Spinal cord (tissue), 10 donors: ENCODE measurements around the gene CREB5. TPM values are rescaled to one million over a fixed set of nuclear protein-coding genes. Genes with fewer than 3 reads are reported as not detected.

Experiments used
- DNase-seq, 6 donors: peaks; one replicate each; pipeline versions ENCODE4 v3.0.0 to v3.0.0-alpha.2; 2013 to 2015; ENCODE audit warnings: low spot score in 6 of 6, low read depth in 4 of 6
- H3K27ac ChIP-seq: one replicate; pipeline ENCODE4 v1.5.1; 2013; ENCODE audit warnings: low read depth, low read length, control low read depth
- H3K27me3 ChIP-seq: one replicate; pipeline ENCODE4 v1.6.1; 2013; ENCODE audit warnings: low read length; ENCODE audit not compliant: control insufficient read depth, insufficient read depth
- H3K36me3 ChIP-seq: one replicate; pipeline ENCODE4 v1.6.1; 2013; ENCODE audit warnings: low read length; ENCODE audit not compliant: control insufficient read depth, insufficient read depth
- H3K4me1 ChIP-seq: one replicate; pipeline ENCODE4 v1.6.1; 2013; ENCODE audit warnings: low read length; ENCODE audit not compliant: control insufficient read depth, insufficient read depth
- H3K4me3 ChIP-seq: one replicate; pipeline ENCODE4 v1.5.1; 2013; ENCODE audit warnings: low read depth, low read length, control low read depth
- H3K9me3 ChIP-seq: one replicate; pipeline ENCODE4 v1.6.1; 2013; ENCODE audit warnings: low read length; ENCODE audit not compliant: control insufficient read depth, insufficient read depth
- WGBS: methylation state at CpG from one replicate; pipeline ENCODE4 v1.1.5; 2013; ENCODE audit warnings: missing lambda C conversion rate; ENCODE audit not compliant: insufficient coverage; 5-methylcytosine and 5-hydroxymethylcytosine counted together
- polyA plus RNA-seq, 2 donors: library from polyadenylated mRNA; unstranded; fragments of 120-200 nt; gene quantifications; one replicate each; pipeline ENCODE4 v1.2.1, GENCODE V29; 2013; ENCODE audit not compliant: insufficient read length in 2 of 2
- total RNA-seq, 2 donors: library from RNA; depleted of rRNA in 1 of 2; stranded (reverse); fragments of 120-200 nt in 1 of 2; fragments of >200 nt in 1 of 2; gene quantifications; one replicate each; pipeline versions ENCODE4 v1.2.3 to v1.2.4, GENCODE V29; 2013 to 2014
- donor health status: healthy.

Gene CREB5
- total and polyA plus RNA-seq, 4 donors, result 15.3 to 34.3 (median 17.0) TPM

GRCh38 chr7:28793381-28794085 is 381.2 kb downstream of the CREB5 start:
- H3K27ac ChIP-seq, result no peak overlapping the region

GRCh38 chr7:28798274-28798673 is 386.0 kb downstream of the CREB5 start:
- H3K27ac ChIP-seq, result no peak overlapping the region
- H3K36me3 ChIP-seq, result peaks cover 2% of the 10 kb centered on the region
- DNase-seq, result no peak
- no peak overlapping the region for H3K4me3 ChIP-seq
- no peaks in the 10 kb centered on the region for H3K27me3 ChIP-seq
- no peaks in the 10 kb centered on the region for H3K9me3 ChIP-seq
- H3K4me1 ChIP-seq, result no peaks in the 10 kb centered on the region
- WGBS, result 96% methylated on average over 11 of the region's 15 CpGs

More at GRCh38 chr7:28793381-28794085, 381.2 kb downstream of the CREB5 start:
- Histone ChIP-seq H3K36me3 (peaks cover 2% of the 10 kb centered on the region), H3K27me3 (no peaks in the 10 kb centered on the region), H3K4me3 (no peak overlapping the region), H3K9me3 (no peaks in the 10 kb centered on the region), H3K4me1 (no peaks in the 10 kb centered on the region)
- 91% methylated on average over 6 of the region's 9 CpGs for WGBS
- no peak for DNase-seq

- Histone ChIP-seq H3K27me3 (no peaks in the 10 kb centered on the region), H3K36me3 (peaks cover 4% of the 10 kb centered on the region), H3K4me1 (no peaks in the 10 kb centered on the region), H3K4me3 (no peak overlapping the region), H3K9me3 (no peaks in the 10 kb centered on the region), H3K27ac (no peak overlapping the region)
- DNase-seq, result no peak
- no CpG with 5 or more reads among the region's 1 CpG for WGBS
Measured at GRCh38 chr7:28799619-28800018, 387.3 kb downstream of the CREB5 start.

GRCh38 chr7:28800150-28800549 is 387.8 kb downstream of the CREB5 start:
- no peak overlapping the region for H3K27ac ChIP-seq
- H3K4me3 ChIP-seq, result no peak overlapping the region
- H3K27me3 ChIP-seq, result no peaks in the 10 kb centered on the region
- no peaks in the 10 kb centered on the region for H3K9me3 ChIP-seq
- no peaks in the 10 kb centered on the region for H3K4me1 ChIP-seq
- 96% methylated on average over 7 of the region's 7 CpGs for WGBS
- H3K36me3 ChIP-seq, result peaks cover 7% of the 10 kb centered on the region
- DNase-seq, result no peak

GRCh38 chr7:28802450-28802849 is 390.1 kb downstream of the CREB5 start:
- Histone ChIP-seq H3K27ac (no peak overlapping the region), H3K9me3 (no peaks in the 10 kb centered on the region), H3K4me1 (no peaks in the 10 kb centered on the region), H3K4me3 (no peak overlapping the region), H3K36me3 (peaks cover 7% of the 10 kb centered on the region), H3K27me3 (no peaks in the 10 kb centered on the region)
- 92% methylated on average over 2 of the region's 5 CpGs for WGBS
- no peak for DNase-seq

GRCh38 chr7:28804157-28804556 is 391.8 kb downstream of the CREB5 start:
- Histone ChIP-seq H3K4me3 (no peak overlapping the region), H3K4me1 (no peaks in the 10 kb centered on the region), H3K27ac (no peak overlapping the region), H3K36me3 (peaks cover 10% of the 10 kb centered on the region), H3K27me3 (no peaks in the 10 kb centered on the region), H3K9me3 (no peaks in the 10 kb centered on the region)
- no peak for DNase-seq
- 97% methylated on average over 8 of the region's 8 CpGs for WGBS

GRCh38 chr7:28804990-28805389 is 392.7 kb downstream of the CREB5 start:
- no peak for DNase-seq
- H3K27me3 ChIP-seq, result no peaks in the 10 kb centered on the region
- H3K9me3 ChIP-seq, result no peaks in the 10 kb centered on the region
- no peaks in the 10 kb centered on the region for H3K4me1 ChIP-seq
- WGBS, result 71% methylated on average over 2 of the region's 4 CpGs
- H3K36me3 ChIP-seq, result peaks cover 12% of the 10 kb centered on the region
- no peak overlapping the region for H3K27ac ChIP-seq
- H3K4me3 ChIP-seq, result no peak overlapping the region

GRCh38 chr7:28806841-28807240 is 394.5 kb downstream of the CREB5 start:
- no peaks in the 10 kb centered on the region for H3K9me3 ChIP-seq
- H3K27ac ChIP-seq, result no peak overlapping the region
- peaks cover 12% of the 10 kb centered on the region for H3K36me3 ChIP-seq
- 97% methylated on average over 5 of the region's 7 CpGs for WGBS
- DNase-seq, result no peak
- peaks cover 4% of the 10 kb centered on the region for H3K4me1 ChIP-seq
- H3K27me3 ChIP-seq, result no peaks in the 10 kb centered on the region
- H3K4me3 ChIP-seq, result no peak overlapping the region

- H3K27me3 ChIP-seq, result no peaks in the 10 kb centered on the region
- 100% methylated on average over 2 of the region's 6 CpGs for WGBS
- peaks cover 4% of the 10 kb centered on the region for H3K4me1 ChIP-seq
- no peak overlapping the region for H3K4me3 ChIP-seq
- no peak overlapping the region for H3K27ac ChIP-seq
- H3K36me3 ChIP-seq, result peaks cover 12% of the 10 kb centered on the region
- H3K9me3 ChIP-seq, result no peaks in the 10 kb centered on the region
- DNase-seq, result no peak
Measured at GRCh38 chr7:28807396-28807994, 395.2 kb downstream of the CREB5 start.
